NCI-H2107 (cell line): Measurements from ENCODE around the gene STARD7.

Experiments used
- DNase-seq: peaks from one replicate; lab custom pipeline; 2025; lab: John Stamatoyannopoulos, UW

STARD7 gene

DNA sequence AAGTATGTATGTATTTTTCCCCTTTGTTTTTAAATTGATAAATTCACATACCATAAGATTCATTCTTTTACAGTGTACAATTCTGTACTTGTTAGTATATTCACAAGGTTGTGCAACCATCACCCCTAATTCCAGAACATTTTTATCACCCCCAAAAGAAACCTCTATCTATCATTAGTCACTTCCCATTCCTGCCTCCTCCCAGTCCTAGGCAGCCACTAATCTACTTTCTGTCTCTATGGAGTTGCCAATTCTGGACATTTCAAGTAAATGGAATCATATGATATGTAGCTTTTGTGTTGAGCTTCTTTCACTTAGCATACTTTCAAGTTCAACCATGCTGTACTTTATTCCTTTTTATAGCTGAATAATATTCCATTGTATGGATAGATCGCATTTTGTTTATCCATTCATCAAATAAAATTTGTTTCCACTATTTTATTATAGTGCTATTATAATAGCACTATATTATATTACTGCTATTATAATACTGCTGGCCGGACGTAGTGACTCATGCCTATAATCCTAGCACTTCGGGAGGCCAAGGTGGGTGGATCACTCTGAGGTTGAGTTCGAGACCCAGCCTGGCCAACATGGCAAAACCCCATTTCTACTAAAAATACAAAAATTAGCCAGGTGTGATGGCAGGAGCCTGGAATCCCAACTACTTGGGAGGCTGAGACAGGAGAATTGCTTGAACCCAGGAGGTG lies 10.9 kb downstream of the STARD7 start:
- no peak for DNase-seq

DNA sequence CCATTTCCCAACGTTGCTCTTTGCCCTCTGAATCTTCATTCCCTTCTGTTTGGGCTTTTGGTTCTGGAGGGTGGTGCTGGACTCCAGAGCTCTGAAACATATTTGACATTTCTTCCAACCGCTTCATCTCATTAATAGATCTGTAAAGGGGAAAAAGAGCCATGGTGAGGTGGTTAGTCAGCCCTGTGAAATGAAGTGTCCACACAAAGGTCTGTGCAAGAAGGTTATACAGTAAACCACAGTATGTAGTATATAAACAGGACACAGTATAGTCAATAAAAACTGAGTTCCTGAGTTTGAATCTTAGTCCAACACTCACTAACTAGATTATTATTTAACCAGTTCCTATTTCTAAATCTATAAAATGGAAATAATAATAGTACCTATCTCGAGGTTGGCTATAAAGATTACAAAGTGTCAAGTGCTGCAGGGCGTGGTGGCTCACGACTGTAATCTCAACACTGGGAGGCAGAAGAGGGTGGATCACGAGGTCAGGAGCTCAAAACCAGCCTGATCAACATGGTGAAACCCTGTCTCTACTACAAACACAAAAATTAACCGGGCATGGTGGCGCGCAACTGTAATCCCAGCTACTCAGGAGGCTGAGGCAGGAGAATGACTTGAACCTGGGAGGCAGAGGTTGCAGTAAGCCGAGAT lies 13.1 kb downstream of the STARD7 start:
- DNase-seq = no peak

DNA sequence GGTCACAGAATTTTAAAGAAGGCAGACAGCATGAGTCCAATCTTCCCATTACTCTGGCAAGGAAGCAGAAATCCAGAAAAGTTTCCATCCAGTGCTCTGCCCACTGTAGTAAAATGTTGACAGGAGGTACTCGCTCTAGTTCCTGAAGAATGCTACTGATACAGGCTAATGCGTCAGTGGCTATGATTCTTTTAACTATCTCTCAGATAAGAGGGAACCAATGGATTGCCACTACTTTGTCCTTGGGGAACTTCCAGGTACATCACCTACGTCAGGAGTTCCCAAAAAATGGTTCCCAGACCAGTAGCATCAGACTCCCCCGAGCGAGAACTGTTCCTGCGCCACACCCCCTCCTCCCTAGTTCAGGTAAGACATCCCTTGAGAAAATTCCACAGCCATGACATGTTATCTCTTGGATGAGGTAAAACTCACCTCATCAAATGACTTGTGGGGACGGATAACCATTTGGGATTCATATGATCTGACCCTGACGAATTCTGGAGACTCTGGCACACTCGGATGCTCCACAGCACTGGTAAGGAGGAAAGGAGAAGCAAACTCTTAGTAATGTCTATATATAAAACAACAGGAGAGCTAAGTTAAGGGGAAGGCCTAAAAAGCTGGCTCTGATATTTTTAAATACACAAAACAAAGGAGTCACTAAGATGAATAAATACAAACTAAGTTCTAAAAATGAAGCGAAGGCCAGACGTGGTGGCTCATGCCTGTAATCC lies 16.5 kb downstream of the STARD7 start:
- no peak for DNase-seq

DNA sequence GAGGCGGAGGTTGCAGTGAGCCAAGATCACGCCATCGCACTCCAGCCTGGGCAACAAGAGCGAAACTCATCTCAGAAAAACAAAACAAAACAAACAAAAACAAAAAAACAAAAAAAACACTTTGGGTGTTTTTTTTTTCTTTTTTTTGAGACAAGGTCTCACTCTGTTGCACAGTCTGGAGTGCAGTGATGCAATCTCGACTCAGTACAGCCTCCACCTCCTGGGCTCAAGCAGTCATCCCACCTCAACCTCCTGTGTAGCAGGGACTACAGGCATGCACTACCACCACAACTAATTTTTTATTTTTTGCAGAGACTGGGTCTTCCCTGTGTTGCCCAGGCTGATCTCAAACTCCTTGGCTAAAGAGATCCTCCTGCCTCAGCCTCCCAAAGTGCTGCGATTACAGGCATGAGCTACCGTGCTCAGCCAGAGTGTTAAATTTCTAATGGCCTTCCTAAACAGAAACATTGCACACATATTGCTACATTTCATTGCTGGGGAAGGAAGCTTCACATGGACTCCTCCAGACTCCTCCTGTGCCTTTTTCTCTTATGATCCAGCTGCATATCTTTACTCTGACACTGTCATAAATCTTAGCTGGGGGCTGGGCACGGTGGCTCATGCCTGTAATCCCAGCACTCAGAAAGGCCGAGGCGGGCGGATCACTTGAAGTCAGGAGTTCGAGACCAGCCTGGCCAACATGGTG lies 19.7 kb downstream of the STARD7 start:
- DNase-seq = no peak

DNA sequence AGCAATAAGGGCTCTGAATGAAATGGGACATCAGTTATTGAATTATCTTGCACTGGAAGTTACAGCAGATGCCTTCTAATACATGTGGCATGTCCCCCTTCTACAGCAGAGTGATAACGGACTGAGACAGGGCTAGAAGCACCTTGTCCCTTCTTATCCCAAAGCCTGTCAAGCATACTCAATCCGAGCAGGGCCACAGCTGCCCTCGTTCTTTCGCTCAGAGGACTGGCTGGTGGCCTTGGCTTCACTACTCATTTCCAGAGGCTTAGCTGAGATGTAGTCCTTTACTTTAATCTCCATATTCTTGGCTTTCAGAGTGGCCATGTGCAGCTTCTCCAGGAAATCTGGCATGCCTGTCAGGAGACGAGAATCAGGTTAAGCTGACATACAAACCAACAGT lies 22.1 kb downstream of the STARD7 start:
- DNase-seq = no peak

DNA sequence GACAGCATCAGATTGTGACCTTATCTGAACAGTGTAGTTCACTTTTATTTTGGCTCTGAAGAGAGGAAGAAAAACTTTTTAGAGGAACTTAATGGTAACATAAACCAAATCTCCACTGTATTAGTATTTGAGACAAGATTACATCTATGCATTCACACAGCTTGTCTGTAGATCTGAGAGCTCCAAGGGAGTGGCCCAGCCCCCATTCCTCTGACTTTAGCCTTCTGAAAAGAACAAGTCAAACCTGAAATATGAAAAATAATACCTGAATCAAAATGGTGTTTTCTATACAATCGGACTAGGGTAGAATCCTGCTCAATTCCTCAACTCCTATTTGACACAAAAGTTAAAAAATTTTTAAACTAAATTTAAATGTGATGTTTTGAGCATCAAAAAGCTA lies 23.1 kb downstream of the STARD7 start:
- DNase-seq = no peak

DNA sequence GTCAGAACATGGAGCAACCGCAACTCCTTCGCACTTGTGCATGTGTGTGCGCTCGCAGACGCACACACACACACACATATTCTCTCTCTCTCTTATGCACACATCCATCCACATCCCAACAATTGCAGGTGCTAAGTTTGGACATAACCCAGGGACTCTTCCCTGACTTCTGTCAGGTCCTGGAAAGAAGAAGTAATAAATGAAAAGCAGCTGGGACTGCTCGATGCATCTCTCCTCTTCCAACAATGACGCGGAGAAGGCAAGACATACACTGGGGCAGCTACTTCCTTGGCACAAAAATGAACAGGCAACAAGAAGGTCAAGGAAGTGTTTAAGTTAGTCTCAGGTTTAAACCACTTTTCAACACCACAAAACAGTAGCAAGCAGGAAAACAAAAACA lies 23.6 kb downstream of the STARD7 start:
- no peak for DNase-seq

DNA sequence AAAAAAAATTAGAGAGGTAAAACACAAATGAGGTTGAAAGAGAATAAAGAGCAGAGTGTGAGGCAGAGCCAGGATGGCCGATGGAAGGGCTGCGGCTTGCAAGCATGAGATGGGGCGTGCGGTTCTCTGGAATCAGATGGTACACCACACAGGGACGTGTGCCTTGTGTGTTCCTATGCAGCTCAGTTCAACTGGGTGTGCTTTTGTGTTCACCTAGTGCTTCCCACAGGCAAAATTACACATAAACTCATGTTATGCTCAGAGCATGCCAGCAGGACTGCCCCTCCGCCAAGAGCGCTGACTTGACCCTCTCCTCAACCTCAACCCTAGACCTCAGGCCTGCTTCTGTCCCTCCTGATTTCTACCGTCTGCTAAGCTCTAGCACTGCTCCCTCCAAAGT lies 24.4 kb downstream of the STARD7 start:
- no peak for DNase-seq

DNA sequence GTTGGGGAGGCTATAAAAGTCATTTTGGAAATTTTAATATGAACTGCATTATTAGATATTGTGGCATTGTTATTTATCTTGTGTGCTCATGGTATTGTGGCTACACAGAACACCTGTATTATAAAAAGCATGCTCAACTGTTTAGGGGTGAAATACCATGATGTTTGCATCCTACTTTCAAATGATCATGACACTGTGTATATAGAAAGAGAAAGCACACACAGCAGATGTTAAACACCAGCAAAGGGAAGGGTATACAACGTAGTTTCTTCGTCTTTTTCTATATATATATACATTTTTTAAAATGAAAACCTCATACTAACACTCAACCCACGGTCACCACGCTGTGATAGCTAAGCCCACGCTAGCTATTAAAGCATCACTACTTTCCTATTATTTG lies 27.1 kb downstream of the STARD7 start:
- DNase-seq = no peak

DNA sequence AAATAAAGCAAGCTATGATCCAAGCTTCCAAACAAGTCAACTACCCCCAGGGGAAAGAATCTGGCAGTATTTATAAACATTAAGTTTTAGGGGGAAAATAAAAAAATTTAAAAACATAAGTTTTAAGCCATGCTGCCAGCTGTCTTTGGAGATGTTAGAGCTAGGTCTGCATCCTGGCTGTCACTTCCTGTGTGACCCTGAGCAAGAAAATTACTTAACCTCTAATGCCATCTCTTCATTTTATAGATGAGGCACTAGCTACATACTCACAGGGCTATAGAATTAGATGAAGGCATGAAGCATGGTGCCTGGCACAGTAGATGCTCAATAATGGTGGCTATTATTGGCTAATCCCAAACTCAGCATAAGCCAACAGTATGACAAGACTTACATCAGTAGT lies 28.1 kb downstream of the STARD7 start:
- no peak for DNase-seq

DNA sequence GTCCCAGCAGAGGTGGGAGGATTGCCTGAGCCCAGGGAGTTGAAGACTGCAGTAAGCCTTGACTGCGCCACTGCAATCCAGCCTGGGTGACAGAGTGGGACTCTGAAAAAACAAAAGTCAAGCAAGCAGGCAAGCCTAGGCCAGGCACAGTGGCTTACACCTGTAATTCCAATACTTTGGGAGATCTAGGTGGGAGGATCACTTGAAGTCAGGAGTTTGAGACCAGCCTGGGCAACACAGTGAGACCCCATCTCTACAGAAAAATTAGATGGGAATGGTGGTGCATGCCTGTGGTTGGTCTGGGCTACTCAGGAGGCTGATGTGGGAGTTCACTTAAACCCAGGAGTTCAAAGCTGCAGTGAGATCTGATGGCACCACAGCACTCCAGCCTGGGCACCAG lies 28.6 kb downstream of the STARD7 start:
- no peak for DNase-seq

DNA sequence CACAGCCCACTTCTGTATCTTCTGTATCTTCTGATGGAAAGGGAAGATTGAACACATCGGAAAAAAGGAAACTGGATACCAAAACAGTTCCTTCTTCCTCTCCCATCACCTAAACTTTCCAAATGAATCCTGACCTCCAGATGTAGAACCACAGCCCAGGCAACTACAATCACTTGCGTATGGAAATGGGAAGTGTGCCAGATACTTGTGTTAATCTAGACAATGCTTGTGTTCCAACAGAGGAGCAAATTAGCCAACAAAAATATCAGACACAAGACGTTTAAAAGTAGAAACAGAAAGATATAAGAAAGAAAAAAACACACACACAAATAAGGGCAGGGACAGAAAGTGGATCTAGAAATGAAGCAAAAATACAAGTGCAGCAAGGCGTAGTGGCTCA lies 32.0 kb downstream of the STARD7 start:
- DNase-seq = no peak

DNA sequence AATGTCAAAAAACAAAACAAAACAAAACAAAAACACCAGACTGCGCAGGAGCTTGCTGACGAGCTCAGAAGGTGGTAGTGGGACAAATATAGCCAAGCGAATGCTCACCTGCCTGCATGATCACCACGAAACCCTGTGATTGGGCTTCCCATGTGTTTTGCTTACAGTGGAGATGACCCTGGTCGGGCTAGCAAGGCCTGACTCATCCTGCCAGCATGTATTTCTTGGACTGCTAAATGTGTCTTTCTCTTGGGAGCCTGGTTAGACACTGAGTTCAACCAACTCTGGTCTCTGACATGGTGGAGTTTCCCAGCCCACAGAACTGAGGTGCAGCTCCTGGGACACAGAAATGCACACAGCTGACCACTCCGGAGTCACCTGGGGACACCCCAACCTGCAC lies 32.7 kb downstream of the STARD7 start:
- no peak for DNase-seq

DNA sequence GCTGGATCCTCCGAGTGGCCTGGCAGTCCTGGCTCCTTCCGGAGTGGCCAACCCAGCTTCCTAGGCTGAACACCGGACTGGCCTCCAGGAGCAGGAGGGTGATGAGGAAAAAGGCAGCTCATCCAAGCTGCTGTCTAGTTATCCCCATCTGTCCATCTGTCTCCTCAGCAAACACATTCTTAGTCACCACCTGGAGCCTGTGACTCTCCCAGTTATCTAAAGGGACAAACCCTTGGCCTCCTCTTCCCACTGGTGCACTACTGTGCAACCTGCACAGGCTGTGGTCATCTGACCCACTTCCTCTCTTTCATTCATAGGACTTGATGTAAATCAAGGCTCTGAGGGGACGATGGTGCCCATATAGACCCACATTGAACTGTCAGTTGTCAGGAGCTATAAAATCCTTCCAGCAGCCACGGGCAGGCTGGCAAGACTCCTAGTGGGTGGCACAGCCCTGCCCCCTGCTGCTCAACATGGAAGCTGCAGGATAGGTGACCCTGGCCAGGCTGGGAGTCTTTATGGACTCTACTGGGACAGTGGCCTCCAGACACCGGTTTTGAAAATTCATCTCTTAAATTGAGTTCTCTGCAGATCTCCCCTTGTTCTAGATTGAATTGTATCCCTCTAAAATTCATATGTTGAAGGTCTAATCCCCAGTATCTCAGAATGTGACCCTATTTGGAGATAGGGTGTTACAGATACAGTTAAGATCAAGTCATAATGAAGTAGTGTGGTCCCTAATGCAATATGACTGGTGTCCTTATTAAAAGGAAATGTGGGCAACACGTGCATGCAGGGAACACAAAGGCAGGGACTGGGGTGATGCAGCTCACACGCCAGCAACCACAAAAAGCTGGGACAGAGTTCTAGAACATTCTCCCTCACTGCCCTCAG lies 34.1 kb downstream of the STARD7 start:
- peak; percentile 54 for DNase-seq

DNA sequence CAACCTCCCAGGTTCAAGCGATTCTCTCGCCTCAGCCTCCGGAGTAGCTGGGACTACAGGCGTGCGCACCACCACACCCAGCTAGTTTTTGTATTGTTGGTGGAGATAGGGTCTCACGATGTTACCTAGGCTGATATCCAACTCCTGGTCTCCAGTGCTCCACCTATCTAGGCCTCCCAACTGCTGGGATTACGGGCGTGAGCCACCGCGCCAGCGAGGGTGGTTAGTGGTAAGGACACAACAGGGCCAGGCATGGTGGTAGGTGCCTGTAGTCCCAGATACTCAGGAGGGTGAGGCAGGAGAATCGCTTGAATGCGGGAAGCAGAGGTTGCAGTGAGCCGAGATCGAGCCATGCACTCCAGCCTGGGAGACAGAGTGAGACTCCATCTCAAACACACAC lies 36.8 kb downstream of the STARD7 start:
- DNase-seq = no peak

DNA sequence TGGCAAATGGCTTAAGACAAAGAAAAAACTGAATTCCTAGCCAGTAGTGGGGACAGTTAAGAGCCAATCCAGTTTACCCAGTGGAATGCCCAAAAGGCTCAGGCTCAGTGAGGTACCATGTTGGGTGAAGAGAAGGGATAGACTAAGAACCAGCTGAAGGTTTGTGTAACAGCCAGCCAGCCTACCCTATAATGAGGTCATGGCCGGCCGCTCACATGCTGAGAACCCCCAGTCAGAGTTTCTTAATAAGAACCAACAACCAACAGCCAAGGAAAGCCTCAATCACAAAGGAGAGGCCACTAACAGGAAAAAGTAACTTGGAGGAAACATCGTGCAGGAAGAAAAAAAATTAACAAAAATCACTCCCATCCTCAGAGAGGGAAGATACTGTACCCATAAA lies 38.0 kb downstream of the STARD7 start:
- DNase-seq = no peak

DNA sequence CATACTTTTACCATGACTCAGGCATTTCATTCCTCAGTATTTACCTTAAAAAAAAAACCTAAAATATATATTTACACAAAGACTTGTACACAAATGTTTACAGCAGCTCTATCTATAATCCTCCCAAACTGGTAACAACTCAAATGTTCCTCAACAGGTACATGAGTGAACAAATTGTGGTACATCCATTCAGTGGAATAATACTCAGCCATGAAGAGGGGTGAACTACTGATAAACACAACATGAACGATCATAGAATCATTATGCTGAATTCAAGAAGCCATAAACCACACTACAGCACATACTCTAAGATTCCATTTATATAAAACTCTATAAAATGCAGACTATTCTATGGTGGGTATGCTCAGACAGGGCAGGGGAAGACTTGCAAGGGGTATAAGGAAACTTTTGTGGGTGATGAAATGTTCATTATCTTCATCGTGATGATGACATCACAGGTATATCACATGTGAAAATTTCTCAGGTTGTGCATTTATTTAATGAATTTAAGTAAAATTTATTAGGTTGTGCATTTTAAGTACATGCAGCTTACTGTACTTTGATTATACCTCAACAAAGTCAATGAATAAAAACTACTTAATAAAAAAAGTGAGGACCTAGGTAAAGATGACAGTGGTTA lies 38.6 kb downstream of the STARD7 start:
- no peak for DNase-seq

DNA sequence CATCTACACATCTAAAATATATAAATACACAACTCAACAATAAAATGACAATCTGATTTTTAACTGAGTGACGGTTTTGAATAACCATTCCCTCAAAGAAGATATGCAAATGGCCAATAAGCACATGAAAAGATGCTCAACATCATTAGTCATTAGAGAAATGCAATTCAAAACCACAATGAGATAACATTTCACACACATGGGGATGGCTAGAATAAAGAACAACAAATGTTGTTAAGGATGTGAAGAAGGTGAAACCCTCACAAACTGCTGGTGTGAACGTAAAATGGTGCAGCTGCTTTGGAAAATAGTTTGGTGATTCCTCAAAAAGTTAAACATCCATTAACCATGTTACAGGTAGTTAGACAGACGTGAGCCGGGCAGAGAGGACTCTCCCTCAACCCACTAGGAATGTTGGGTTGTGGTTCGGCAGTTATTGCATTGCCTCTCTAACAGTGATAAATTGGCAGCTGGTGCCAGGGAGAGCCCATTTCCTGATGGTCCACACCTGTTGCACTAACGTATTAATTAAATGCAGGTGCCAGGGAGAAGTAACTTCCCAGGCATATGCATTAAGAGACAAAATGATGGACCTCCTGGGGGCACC lies 41.1 kb downstream of the STARD7 start:
- DNase-seq = no peak

DNA sequence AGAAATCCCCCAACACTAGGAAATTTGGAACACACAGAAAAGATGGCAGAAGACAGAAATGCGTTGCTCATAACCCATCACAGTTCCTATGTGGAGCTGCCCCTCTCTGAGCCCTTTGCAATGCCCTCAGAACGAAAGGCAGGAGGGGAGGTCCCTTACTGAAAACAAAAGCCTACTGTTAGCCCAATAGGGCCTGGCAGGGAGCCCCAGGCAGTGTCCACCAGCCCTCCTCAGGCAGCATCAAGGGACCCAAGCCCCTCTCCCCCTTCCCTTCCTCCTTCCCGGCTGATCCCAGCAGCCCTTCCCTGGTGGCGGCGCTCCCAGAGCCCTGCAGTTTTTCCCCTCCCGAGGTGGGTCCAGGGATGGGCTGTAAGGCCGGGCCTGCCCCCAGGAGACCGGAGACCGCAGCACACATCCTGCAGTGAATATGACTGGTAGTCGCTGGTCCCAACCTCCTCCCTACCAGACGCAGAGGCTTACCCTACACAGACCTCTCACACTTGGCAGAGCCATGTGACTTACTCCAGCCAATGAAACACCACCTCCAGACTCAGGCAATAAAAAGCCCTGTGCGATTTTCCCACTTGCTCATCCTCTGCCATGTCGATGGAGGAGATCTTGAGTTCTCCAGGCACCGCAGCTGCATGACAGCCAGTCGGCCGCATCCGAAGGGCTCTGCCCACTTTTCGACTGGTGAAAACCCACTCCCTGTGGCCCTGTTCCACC lies 44.0 kb downstream of the STARD7 start:
- no peak for DNase-seq

DNA sequence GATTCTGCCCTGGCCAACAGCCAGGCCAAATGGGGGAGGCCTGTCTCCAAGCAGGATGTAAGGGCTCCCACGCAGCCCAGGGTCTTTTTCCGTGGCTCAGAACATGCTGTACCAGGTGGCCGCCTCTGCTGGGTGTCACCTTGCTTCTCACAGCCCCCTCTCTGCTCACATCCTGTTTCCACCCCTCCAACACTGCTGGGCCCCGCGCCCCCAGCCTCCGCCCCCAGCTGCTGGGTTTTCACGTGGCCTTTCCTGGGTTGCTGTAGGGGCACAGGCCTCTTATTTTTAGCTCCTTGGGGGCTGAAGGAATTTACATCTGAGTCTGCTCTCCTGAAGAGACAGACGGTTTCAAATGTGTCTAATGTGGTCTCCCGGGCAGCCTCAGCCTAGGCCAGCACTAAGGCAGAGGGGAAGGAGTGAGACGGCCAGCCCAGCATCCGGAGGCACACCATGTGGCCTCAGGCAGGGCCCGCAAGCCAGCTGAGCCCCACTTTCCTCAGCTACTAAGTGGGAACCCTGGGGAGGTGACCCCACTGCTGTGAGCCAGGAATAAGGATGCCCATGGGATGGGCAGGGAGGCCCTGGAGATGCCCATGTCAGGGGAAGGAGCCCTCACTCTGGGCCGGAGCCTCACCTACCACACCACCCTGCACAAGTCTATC lies 44.7 kb downstream of the STARD7 start:
- DNase-seq = no peak
